ENCODE measurements around the gene DOCK9.

Gene DOCK9

GRCh38 chr13:98795220-98795619 lies 182.6 kb downstream of the DOCK9 start:
- H3K4me3 ChIP-seq (ENCODE audit: low read length): no peak overlapping the region
- no peak overlapping the region for H3K27ac ChIP-seq (ENCODE audit: low read depth, low read length)
- no peaks in the 10 kb centered on the region for H3K27me3 ChIP-seq (ENCODE audit: control insufficient read depth, insufficient read depth, low read length)
- H3K9ac ChIP-seq (ENCODE audit: low read length): no peak overlapping the region
- peaks cover 13% of the 10 kb centered on the region for H3K36me3 ChIP-seq (ENCODE audit: control insufficient read depth, insufficient read depth, low read length)
- no peaks in the 10 kb centered on the region for H3K4me1 ChIP-seq (ENCODE audit: control insufficient read depth, insufficient read depth, low read length)

- Histone ChIP-seq H3K4me3 (ENCODE audit: low read length) (no peak overlapping the region), H3K9ac (ENCODE audit: low read length) (no peak overlapping the region), H3K36me3 (ENCODE audit: control insufficient read depth, insufficient read depth, low read length) (peaks cover 13% of the 10 kb centered on the region)
Measured at GRCh38 chr13:98794498-98794897, 183.4 kb downstream of the DOCK9 start.

GRCh38 chr13:98792785-98793495 lies 184.9 kb downstream of the DOCK9 start:
- no peaks in the 10 kb centered on the region for H3K4me1 ChIP-seq (ENCODE audit: control insufficient read depth, insufficient read depth, low read length)
- no peaks in the 10 kb centered on the region for H3K27me3 ChIP-seq (ENCODE audit: control insufficient read depth, insufficient read depth, low read length)
- no peak overlapping the region for H3K27ac ChIP-seq (ENCODE audit: low read depth, low read length)
- H3K36me3 ChIP-seq (ENCODE audit: control insufficient read depth, insufficient read depth, low read length): peaks cover 10% of the 10 kb centered on the region
- no peak overlapping the region for H3K4me3 ChIP-seq (ENCODE audit: low read length)
- H3K9ac ChIP-seq (ENCODE audit: low read length): no peak overlapping the region

More at GRCh38 chr13:98794498-98794897, 183.4 kb downstream of the DOCK9 start:
- Histone ChIP-seq H3K4me1 (ENCODE audit: control insufficient read depth, insufficient read depth, low read length) (no peaks in the 10 kb centered on the region), H3K27me3 (ENCODE audit: control insufficient read depth, insufficient read depth, low read length) (no peaks in the 10 kb centered on the region), H3K27ac (ENCODE audit: low read depth, low read length) (no peak overlapping the region)

GRCh38 chr13:98792321-98792720 lies 185.5 kb downstream of the DOCK9 start:
- Histone ChIP-seq H3K36me3 (ENCODE audit: control insufficient read depth, insufficient read depth, low read length) (peaks cover 9% of the 10 kb centered on the region), H3K4me1 (ENCODE audit: control insufficient read depth, insufficient read depth, low read length) (no peaks in the 10 kb centered on the region), H3K9ac (ENCODE audit: low read length) (no peak overlapping the region), H3K27ac (ENCODE audit: low read depth, low read length) (no peak overlapping the region), H3K27me3 (ENCODE audit: control insufficient read depth, insufficient read depth, low read length) (no peaks in the 10 kb centered on the region), H3K4me3 (ENCODE audit: low read length) (no peak overlapping the region)

GRCh38 chr13:98791611-98792010 lies 186.3 kb downstream of the DOCK9 start:
- no peak overlapping the region for H3K27ac ChIP-seq (ENCODE audit: low read depth, low read length)
- H3K27me3 ChIP-seq (ENCODE audit: control insufficient read depth, insufficient read depth, low read length): no peaks in the 10 kb centered on the region
- H3K4me3 ChIP-seq (ENCODE audit: low read length): no peak overlapping the region
- H3K9ac ChIP-seq (ENCODE audit: low read length): no peak overlapping the region
- peaks cover 3% of the 10 kb centered on the region for H3K36me3 ChIP-seq (ENCODE audit: control insufficient read depth, insufficient read depth, low read length)
- H3K4me1 ChIP-seq (ENCODE audit: control insufficient read depth, insufficient read depth, low read length): no peaks in the 10 kb centered on the region

- Histone ChIP-seq H3K27me3 (ENCODE audit: control insufficient read depth, insufficient read depth, low read length) (no peaks in the 10 kb centered on the region), H3K4me3 (ENCODE audit: low read length) (no peak overlapping the region), H3K36me3 (ENCODE audit: control insufficient read depth, insufficient read depth, low read length) (no peaks in the 10 kb centered on the region), H3K9ac (ENCODE audit: low read length) (no peak overlapping the region), H3K4me1 (ENCODE audit: control insufficient read depth, insufficient read depth, low read length) (no peaks in the 10 kb centered on the region), H3K27ac (ENCODE audit: low read depth, low read length) (no peak overlapping the region)
Measured at GRCh38 chr13:98787996-98788395, 189.9 kb downstream of the DOCK9 start.

GRCh38 chr13:98787173-98787572 lies 190.7 kb downstream of the DOCK9 start:
- Histone ChIP-seq H3K4me1 (ENCODE audit: control insufficient read depth, insufficient read depth, low read length) (no peaks in the 10 kb centered on the region), H3K27ac (ENCODE audit: low read depth, low read length) (no peak overlapping the region), H3K9ac (ENCODE audit: low read length) (no peak overlapping the region), H3K36me3 (ENCODE audit: control insufficient read depth, insufficient read depth, low read length) (no peaks in the 10 kb centered on the region), H3K27me3 (ENCODE audit: control insufficient read depth, insufficient read depth, low read length) (no peaks in the 10 kb centered on the region), H3K4me3 (ENCODE audit: low read length) (no peak overlapping the region)

GRCh38 chr13:98786023-98786422 lies 191.8 kb downstream of the DOCK9 start:
- Histone ChIP-seq H3K27ac (ENCODE audit: low read depth, low read length) (no peak overlapping the region), H3K9ac (ENCODE audit: low read length) (no peak overlapping the region), H3K36me3 (ENCODE audit: control insufficient read depth, insufficient read depth, low read length) (no peaks in the 10 kb centered on the region), H3K4me1 (ENCODE audit: control insufficient read depth, insufficient read depth, low read length) (no peaks in the 10 kb centered on the region), H3K4me3 (ENCODE audit: low read length) (no peak overlapping the region), H3K27me3 (ENCODE audit: control insufficient read depth, insufficient read depth, low read length) (no peaks in the 10 kb centered on the region)

GRCh38 chr13:98785405-98785804 lies 192.5 kb downstream of the DOCK9 start:
- Histone ChIP-seq H3K36me3 (ENCODE audit: control insufficient read depth, insufficient read depth, low read length) (no peaks in the 10 kb centered on the region), H3K4me1 (ENCODE audit: control insufficient read depth, insufficient read depth, low read length) (no peaks in the 10 kb centered on the region), H3K27ac (ENCODE audit: low read depth, low read length) (no peak overlapping the region), H3K4me3 (ENCODE audit: low read length) (no peak overlapping the region), H3K9ac (ENCODE audit: low read length) (no peak overlapping the region), H3K27me3 (ENCODE audit: control insufficient read depth, insufficient read depth, low read length) (no peaks in the 10 kb centered on the region)

GRCh38 chr13:98784666-98785065 lies 193.2 kb downstream of the DOCK9 start:
- H3K4me1 ChIP-seq (ENCODE audit: control insufficient read depth, insufficient read depth, low read length): no peaks in the 10 kb centered on the region
- no peak overlapping the region for H3K27ac ChIP-seq (ENCODE audit: low read depth, low read length)

GRCh38 chr13:98783856-98784478 lies 193.9 kb downstream of the DOCK9 start:
- H3K4me1 ChIP-seq (ENCODE audit: control insufficient read depth, insufficient read depth, low read length): no peaks in the 10 kb centered on the region
- H3K9ac ChIP-seq (ENCODE audit: low read length): no peak overlapping the region
- no peaks in the 10 kb centered on the region for H3K27me3 ChIP-seq (ENCODE audit: control insufficient read depth, insufficient read depth, low read length)
- H3K27ac ChIP-seq (ENCODE audit: low read depth, low read length): no peak overlapping the region
- no peak overlapping the region for H3K4me3 ChIP-seq (ENCODE audit: low read length)
- H3K36me3 ChIP-seq (ENCODE audit: control insufficient read depth, insufficient read depth, low read length): no peaks in the 10 kb centered on the region

More at GRCh38 chr13:98784666-98785065, 193.2 kb downstream of the DOCK9 start:
- H3K4me3 ChIP-seq (ENCODE audit: low read length): no peak overlapping the region
- H3K36me3 ChIP-seq (ENCODE audit: control insufficient read depth, insufficient read depth, low read length): no peaks in the 10 kb centered on the region
- H3K27me3 ChIP-seq (ENCODE audit: control insufficient read depth, insufficient read depth, low read length): no peaks in the 10 kb centered on the region
- H3K9ac ChIP-seq (ENCODE audit: low read length): no peak overlapping the region

- no peaks in the 10 kb centered on the region for H3K36me3 ChIP-seq (ENCODE audit: control insufficient read depth, insufficient read depth, low read length)
- H3K27ac ChIP-seq (ENCODE audit: low read depth, low read length): no peak overlapping the region
- H3K27me3 ChIP-seq (ENCODE audit: control insufficient read depth, insufficient read depth, low read length): no peaks in the 10 kb centered on the region
- no peak overlapping the region for H3K9ac ChIP-seq (ENCODE audit: low read length)
- no peaks in the 10 kb centered on the region for H3K4me1 ChIP-seq (ENCODE audit: control insufficient read depth, insufficient read depth, low read length)
- H3K4me3 ChIP-seq (ENCODE audit: low read length): no peak overlapping the region
Measured at GRCh38 chr13:98782654-98783053, 195.2 kb downstream of the DOCK9 start.

GRCh38 chr13:98781905-98782304 lies 196.0 kb downstream of the DOCK9 start:
- Histone ChIP-seq H3K36me3 (ENCODE audit: control insufficient read depth, insufficient read depth, low read length) (no peaks in the 10 kb centered on the region), H3K4me1 (ENCODE audit: control insufficient read depth, insufficient read depth, low read length) (no peaks in the 10 kb centered on the region), H3K4me3 (ENCODE audit: low read length) (no peak overlapping the region)

More at GRCh38 chr13:98781905-98782304, 196.0 kb downstream of the DOCK9 start:
- Histone ChIP-seq H3K27me3 (ENCODE audit: control insufficient read depth, insufficient read depth, low read length) (no peaks in the 10 kb centered on the region), H3K27ac (ENCODE audit: low read depth, low read length) (no peak overlapping the region), H3K9ac (ENCODE audit: low read length) (no peak overlapping the region)

Data from rectal smooth muscle tissue (tissue), 1 donor.